ENCODE measurements around the gene WDFY1. TPM values are rescaled to one million over a fixed set of nuclear protein-coding genes. Genes with fewer than 3 reads are reported as not detected.

The WDFY1 gene
- total RNA-seq, 1 donor from 2014 or later = 41.7 TPM

DNA sequence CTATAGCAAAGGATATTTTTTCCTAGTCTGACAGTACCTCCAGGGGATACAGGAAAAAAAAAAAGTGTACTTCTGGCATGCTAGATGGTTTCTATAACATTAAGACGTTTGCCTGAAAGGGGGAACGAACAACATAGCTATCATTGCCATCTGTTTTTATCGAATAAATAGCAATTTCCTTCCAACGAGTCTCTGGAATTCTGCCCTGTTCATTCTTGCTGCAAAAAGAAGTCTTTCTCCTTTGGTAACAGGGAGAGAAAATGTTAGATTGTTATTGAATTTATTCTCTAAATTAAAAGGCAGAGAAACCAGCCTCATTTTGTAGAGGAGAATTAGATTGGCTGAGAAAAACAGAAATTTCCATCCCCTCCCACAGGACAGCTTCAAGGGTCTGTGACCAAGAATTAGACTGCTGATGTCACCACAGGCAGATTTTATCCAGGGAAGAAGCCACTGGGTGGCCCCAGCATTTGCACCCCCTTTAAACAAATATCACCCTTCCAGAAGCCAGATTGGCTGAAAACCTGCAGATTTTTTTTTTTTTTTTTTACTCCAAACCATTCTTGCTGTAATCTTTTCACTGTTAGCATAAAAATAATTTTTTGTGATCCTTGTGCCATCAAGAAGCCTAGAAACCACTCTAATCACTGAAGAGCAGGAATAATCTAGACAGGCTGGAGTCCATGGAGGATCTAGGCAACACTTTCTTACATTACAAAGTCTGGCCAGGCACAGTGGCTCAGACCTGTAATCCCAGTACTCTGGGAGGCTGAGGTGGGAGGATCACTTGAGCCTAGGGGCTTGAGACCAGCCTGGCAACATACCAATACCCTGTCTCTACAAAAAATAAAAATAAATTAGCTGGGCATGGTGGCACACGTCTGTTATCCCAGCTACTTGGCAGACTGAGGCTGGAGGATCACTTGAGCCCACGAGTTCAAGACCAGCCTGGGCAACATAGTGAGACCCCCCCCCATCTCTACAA is 12.0 kb downstream of the WDFY1 start:
- DNase-seq (ENCODE audit: low spot score) = no peak

DNA sequence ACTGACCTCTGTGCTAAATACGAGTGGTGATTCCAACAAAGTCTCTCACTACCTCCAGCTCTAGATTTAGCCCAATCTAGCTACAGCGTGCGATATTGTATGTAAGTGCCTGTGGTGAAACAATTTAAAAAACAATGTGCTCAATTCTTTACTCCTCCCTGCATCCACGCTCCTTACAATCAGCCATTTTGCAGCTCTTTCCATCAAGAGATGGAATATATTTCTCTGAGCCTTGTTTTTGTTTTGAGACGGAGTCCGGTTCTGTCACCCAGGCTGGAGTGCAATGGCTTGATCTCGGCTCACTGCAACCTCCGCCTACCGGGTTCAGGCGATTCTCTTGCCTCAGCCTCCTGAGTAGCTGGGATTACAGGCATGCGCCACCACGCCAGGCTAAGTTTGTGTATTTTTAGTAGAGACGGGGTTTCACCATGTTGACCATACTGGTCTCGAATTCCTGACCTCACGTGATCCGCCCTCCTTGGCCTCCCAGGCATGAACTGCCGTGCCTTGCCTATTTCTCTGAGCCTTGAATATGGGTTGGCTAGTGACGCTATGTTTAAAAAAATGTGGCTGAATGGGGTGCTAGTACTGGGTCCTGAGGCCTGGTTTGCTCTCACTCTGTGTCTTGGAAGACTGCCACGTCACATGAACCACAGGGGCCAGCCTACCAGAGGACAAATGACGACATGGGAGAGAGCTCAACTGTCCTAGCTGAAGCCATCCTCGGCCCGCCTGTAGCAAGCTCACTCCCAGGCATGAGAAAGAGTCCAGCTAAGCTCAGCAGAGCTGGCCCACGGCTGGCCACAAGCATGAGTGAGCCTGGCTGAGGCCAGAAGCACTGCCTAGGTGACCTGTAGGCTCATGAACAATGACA is 14.8 kb downstream of the WDFY1 start:
- no peak for DNase-seq (ENCODE audit: low spot score)

DNA sequence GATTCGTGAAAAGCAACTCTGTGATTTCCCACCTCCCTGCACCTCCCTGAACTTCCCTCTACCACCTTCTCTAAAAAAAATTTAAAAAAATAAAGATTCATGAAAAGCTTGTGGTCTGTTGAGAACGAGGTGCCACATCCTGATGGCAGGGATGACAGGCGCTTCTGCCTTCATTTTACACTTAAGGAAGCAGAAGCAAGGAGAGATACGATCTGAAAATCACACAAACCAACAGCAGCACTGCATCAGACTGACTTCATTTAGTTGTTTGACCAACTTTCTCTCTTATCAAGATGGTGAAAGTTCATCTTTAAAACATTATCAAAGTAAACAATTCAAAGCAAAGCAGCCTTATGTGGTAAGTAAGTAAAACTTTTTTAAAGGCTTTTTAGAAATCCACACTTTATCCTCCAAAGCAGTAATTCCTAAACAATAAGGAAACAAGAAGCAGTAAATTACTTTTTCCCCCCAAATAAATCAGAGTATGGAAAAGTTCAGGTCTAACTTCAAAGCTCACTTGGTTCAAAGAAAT is 15.5 kb downstream of the WDFY1 start:
- no peak for DNase-seq (ENCODE audit: low spot score)

DNA sequence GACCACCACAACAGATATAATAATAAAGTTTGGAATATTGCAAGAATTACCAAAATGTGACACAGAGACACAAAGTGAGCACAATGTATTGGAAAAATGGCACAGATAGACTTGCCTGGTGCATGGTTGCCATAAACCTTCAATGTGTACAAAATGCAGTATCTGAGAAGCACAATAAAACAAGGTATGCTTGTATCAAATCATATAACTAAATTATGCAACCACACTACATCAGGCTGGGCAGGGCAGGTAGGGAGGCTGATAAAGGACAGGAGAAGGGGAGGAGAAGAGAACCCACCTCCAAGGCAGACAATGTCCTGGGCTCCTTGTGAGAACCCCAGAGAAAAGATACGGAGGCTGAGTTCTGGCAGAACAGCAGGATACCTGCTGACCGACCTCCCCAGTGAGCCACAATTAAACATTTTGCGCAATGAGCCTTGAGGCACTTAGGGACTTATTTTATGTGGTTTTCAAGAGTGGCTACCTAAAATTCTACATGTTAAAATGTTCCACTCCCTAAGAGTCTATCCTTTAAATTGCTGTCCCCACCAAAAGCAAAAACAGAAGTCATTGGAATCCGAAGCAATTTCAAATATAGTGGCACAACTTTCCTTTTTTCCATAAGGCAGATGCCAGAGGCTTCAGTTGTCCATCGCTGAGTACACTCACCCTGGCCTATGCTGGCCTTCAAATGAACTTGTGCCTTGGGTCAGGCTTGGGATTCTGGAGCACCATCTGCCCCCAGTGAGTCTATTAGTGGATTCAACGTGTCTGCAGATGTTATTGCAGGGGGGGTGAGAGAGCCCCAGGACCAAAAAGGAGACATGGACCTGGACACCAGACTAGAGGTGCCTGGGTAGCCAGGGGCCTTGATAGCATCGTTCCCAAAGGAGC is 16.8 kb downstream of the WDFY1 start:
- no peak for DNase-seq (ENCODE audit: low spot score)

DNA sequence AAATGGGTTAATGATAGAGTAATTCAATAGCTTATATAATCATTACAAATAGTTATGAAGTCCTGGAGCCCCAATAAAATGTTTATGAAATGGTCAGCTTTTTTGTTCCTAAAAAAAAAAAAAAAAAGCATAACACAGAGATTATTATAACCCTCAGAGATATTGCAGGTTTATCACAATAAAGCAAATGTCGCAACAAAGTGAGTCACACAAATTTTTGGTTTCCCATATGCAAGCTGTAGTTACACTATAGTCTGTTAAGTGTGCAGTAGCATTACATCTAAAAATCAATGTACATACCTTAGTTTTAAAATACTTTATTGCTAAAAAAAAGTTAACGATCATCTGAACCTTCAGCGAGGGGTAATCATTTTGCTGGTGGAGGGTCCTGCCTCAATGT is 20.0 kb downstream of the WDFY1 start:
- no peak for DNase-seq (ENCODE audit: low spot score)

DNA sequence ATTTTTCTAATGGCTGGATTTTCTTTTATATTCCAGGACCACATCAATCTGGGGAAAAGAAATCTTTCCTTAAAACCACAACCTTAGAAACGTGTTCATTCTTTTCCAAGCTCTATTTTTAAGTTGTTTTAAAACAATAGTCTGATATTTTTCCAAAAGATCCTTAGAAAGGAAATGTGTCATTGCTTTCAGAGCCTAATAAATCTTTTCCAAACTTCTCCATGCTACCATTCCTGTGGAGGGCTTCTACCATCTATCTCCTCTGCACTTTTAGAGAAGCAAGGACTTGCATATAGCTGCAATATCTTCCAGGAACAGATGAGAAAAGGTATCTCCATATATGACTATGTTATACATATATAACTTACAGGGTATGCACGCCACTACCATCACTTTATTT is 21.2 kb downstream of the WDFY1 start:
- DNase-seq (ENCODE audit: low spot score) = no peak

DNA sequence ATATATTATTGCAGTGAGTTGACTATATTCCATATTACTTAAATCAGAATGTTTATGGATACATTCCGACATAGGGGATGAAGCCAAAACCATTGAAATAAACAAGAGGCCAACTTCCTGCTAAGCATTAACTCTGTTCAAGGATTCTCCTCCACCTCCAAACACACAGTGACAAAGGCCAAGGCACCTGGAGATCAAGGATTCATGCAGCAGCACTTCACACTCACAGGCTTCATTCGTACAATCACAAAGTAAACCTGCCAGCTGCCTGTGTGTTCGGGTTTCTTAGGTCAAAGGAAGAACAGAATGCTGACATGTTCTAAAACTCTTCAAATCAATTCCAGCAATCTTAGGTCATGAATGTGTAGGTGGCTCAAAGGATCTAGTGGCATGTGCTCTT is 22.8 kb downstream of the WDFY1 start:
- no peak for DNase-seq (ENCODE audit: low spot score)

DNA sequence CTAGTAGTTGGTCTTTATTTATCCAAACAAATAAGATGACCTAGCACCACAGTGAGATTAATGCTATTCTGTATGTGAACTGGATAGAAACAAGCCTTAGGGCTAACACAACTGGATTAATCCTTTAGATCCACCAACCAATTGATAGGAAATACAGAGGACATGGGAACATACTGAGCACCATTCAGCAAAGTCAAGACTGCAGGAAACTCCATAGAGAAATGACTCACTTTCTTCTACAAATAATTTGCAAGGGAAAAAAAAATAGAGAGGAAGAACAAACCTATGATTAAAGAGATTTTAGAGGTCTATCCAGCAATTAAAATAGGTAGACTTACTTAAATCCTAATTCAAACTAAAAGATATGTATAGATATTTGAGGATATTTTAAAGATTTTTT is 23.9 kb downstream of the WDFY1 start:
- DNase-seq (ENCODE audit: low spot score) = no peak

DNA sequence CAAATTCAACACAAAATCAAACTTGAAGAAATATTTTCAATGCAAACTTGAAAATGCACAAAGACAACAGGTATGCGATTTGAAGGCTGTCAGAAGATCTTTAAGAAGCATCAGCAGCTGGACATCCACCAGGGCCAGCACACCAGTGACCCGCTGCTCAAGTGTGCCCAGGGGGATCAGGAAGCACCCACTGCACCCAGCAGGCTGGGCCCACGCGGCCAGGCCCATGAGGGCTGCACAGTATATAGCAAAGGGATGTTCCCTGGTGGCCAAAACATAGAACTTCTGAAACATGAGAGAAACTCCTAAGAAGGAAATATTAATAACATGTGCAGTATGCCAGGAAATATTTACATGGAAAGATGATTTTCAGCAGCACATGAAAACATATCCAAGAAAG is 25.0 kb downstream of the WDFY1 start:
- DNase-seq (ENCODE audit: low spot score) = no peak

DNA sequence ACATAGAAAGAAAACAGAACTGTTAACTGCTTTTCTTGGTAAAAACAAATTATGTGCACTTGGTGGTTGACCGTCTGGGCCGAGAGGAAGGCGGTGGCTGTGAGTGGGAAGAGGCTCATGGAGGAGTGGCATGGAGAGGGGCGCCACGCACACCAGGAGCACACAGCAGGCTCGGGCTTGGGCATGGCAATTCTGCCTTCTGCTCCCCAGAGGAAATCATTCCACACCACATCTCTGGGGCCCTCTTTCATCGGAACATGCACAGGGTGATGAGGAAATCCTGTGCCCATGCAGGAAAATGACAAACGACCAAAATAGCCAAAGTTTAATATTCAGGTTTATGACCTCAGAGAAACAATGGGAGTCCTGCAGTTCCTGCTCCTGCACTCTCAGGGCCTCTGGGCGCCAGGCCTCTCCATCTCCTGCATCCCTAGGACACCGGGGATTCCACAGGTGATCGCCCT is 26.4 kb downstream of the WDFY1 start:
- no peak for DNase-seq (ENCODE audit: low spot score)

DNA sequence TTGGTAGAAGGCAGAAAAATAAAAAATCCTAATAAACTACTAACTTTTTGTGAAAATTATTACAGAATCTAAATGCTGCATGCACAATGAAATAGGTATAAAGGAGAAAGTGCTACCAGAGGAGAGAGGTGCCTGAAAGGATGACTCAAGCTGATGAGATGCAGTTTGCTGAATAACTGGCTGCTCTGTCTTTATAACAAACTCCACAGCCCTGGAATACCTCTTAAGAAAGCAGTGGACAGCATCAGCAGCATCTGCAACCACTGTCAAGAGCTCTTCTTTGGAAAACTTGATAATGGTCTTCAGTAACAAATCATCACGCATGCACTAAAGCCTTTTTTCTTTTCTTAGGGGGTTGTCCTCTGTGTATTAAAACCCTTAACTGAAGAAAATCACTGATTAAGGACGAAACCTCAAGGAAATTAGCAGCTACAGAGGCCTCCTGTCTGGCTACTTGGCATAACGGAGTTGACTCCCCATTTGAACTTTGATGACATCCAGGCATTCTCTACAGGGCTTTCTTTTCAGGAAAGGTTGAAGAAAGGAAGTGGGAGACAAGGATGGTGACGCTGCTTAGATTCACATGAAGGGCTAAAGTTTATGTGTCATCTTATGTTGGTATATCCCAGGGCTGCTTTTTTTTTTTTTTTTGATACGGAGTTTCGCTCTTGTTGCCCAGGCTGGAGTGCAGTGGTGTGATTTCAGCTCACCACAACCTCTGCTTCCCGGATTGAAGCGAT is 28.8 kb downstream of the WDFY1 start:
- DNase-seq (ENCODE audit: low spot score) = no peak

DNA sequence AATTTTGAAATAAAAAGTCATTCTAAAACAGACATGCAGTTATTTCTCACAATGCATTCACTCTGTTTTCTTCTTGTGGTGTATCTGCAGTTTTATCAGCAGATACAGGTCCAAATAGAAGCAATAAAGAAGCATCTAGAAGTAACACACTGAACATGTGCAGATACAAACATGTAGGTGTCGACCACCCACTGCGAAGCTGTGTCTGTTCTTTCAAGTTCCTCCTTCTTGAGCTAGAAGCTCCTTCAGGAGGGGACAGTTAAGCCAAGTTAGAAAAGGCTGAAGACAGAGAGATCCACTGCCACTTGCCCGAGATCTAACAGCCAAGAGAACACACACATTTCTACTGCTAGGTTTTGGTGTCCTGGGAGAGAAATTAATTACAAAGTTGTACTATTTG is 30.1 kb downstream of the WDFY1 start:
- no peak for DNase-seq (ENCODE audit: low spot score)

DNA sequence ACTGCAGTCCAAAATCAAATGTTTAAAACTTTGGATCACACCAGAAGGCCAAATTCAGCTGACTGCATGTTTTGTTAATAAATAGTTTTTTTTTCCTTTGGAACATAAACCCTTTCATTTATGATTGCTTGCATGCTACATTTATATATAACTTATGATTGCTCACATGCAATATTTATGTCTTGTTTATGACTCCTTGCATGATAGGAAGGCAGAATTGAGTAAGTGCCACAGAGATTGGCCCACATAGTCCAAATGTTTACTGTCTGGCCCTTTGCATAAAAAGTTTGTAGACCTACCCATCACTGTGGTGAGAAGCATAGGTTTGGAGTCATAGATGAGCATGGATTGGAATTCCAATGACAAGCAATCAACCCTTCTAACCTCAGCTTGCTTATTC is 30.8 kb downstream of the WDFY1 start:
- DNase-seq (ENCODE audit: low spot score) = no peak

DNA sequence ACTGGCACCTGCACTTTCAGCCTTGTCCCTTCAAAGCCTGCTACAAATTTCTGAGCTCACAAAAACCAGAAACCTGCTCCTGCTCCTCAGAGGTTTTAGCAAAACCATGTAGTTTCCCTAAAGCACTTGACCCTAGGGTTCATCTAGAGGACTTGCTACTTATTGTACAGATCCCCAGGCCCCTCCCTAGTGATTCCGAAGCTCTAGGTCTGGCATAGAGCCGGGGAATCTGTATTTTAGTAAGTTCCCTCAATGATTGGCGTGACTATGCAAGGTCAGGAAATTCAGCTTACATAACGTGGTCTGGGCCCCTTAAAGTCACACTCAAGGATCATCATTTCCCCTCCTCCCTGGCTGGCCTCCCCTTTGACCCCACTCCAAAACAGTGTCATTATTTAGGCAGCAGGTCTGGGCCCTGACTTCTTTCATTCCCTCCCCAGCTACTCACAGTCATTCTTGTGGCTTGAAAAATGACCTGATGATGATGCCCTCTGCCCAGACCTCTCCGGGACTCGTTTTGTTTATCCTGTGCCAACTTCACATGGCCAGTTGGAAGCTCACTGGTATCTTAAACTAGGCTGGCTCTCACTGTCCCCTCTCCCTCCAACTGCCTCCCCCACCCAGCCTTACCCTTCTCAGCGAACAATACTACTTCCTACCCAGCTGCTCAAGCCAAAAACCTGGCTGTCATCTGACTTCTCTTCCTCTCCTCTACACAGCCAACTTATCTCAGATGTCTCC is 36.0 kb downstream of the WDFY1 start:
- DNase-seq (ENCODE audit: low spot score) = no peak

DNA sequence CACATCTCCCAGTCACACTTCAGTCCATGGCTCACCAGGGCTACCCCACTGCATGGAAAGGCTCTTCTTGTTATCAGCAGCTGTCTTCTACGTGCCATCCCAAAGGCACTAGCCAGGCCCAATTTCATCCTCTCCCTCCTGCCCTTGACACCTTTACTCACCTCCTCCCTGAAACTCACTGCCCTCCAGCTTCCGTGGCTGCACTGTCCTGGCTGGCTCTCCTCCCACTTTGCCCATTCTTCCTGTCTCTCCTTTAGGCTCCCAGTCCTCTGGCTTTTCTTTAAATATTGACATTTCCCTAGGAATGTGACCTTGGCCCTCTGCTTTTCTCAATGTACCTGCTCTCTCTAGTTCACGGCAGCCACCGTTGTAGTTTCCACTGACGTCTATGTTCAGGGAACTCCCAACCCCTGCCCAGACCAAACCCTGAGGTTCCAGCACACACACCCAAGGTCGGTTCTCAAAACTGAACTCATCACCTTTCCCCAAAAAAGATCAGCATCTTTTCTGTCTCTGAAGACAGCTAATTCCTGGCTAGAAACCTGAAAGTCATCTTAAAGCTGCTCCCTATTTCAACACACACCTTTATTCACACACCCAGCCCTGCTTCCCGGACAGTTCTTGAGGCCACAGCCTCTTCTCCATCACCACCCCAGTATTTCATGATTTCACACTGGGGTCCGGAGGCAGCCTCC is 36.7 kb downstream of the WDFY1 start:
- no peak for DNase-seq (ENCODE audit: low spot score)

DNA sequence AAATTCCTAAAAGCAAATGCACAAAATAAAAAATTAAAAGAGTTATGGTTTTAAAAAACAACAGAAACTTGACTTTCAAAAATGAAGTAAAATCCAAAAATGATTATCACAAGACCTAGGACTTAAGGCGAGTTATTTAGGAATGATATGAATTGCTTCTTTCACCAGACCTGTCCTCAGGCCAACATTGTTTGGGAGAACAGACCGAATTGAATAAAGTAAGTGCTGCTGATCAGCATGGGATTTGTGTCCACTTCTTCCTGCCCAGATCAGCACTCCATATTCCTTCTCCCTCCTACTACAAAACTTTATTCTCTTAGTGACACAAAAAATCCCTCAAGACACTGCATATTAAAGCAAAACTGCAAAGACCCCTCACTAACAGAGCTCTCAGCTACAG is 39.1 kb downstream of the WDFY1 start:
- no peak for DNase-seq (ENCODE audit: low spot score)

DNA sequence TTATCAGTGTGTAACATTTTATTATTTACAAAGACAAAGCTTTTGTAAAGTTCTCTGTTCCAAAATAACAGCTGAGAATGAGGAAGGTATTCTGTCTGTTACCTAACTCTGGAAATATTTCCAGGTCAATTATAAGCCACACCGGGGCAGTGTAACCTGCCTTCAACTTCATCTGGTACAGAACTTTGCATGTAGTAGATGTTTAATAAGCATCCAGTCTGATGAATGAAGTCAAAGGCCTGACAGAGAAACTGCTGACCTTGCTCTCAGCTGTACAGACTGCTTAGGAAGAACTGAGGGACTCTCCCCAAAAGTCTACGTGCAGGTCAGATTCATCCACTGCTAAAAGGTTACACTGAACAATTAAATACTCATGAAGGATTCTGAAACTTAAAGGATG is 43.3 kb downstream of the WDFY1 start:
- no peak for DNase-seq (ENCODE audit: low spot score)

DNA sequence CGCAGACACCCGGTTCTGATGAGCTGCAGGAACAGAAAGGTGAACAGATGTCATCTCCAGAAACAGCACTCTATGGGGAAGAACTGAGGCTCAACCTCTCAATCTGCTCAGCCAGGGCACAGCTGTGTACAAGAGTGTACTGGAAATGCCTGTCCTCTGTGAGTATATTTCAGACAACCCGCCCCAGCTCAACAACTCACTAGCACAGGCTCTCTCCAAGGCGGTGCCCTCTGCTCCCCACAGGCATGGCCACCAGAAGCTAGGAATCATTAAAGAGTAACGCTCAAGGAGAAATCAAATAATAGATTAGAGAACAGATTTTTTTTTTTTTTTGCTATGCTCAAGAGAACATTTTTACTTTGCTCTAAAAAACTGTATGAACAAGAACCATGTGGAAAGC is 43.8 kb downstream of the WDFY1 start:
- DNase-seq (ENCODE audit: low spot score) = no peak

DNA sequence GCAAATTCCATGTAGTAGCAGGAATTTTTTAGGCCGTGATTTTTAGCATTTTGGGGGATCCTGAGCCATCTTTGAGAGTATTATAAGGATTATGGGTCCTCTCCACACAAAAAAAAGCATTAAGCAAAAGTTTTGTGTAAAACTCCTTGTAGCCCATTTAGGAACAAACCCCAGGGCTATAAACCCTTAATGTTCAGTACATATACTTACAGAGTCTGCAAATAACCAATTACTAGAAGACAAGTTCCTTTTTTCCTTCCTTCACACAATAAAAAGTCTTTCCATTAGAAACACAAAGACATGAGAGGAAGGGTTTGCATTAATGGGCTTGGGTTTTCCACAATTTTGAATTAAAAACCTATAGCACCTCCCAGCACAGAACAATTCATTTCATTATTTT is 44.6 kb downstream of the WDFY1 start:
- no peak for DNase-seq (ENCODE audit: low spot score)

All from mesenteric fat pad (tissue), 1 donor.